AG04449 (cell line): ENCODE data around the gene GADD45G.

Experiments used
- CTCF ChIA-PET: fragments of 350-600 bp; formaldehyde crosslinking; extraction: SDS; loops from one replicate; lab custom pipeline; 2021; ENCODE audit warnings: antibody characterized with exemption; lab: Yijun Ruan, JAX
- POLR2A ChIA-PET: fragments of 400-600, 350-600 bp; formaldehyde crosslinking; extraction: SDS; loops from one replicate; lab custom pipeline; 2020; ENCODE audit warnings: antibody characterized with exemption, inconsistent platforms; lab: Yijun Ruan, JAX
- DNase-seq: peaks from one replicate; pipeline ENCODE4 v3.0.0-alpha.2; 2010; ENCODE audit warnings: low read depth, low spot score
- H3K4me3 ChIP-seq: 2 replicates; pipeline ENCODE4 v1.5.1; 2011; ENCODE audit warnings: low read depth, mild to moderate bottlenecking, control low read depth, low read length
- CTCF ChIP-seq: IDR thresholded peaks from one replicate; pipeline ENCODE4 v1.5.1; 2011; ENCODE audit warnings: mild to moderate bottlenecking, moderate library complexity, low read length, control low read depth, inconsistent platforms; ENCODE audit not compliant: insufficient read depth; ENCODE audit errors: missing control alignments

GADD45G gene

GRCh38 chr9:89622933-89623861 is 18.4 kb downstream of the GADD45G start:
- ChIA-PET POLR2A (no interaction called here), CTCF (interaction anchor here (0.8 kb wide), 1 partner anchor 21 kb away, joined by 3 read pairs; no protein-coding TSS in a partner anchor)

GRCh38 chr9:89623925-89624420 is 19.2 kb downstream of the GADD45G start:
- no peak for TF ChIP-seq CTCF
- POLR2A ChIA-PET, result no interaction called here
- CTCF ChIA-PET, result interaction anchor here (0.8 kb wide), 1 partner anchor 22 kb away, joined by 3 read pairs; no protein-coding TSS in a partner anchor
- H3K4me3 ChIP-seq, result no peak overlapping the region
- DNase-seq, result no peak

More at GRCh38 chr9:89622933-89623861, 18.4 kb downstream of the GADD45G start:
- no peak for DNase-seq
- H3K4me3 ChIP-seq, result no peak overlapping the region
- no peak for TF ChIP-seq CTCF

- DNase-seq, result no peak
- ChIA-PET CTCF (no interaction called here), POLR2A (no interaction called here)
- no peak for TF ChIP-seq CTCF
- H3K4me3 ChIP-seq, result no peak overlapping the region
Measured at GRCh38 chr9:89625721-89626687, 21.2 kb downstream of the GADD45G start.

- TF ChIP-seq CTCF, result no peak
- no peak overlapping the region for H3K4me3 ChIP-seq
- ChIA-PET POLR2A (no interaction called here), CTCF (no interaction called here)
- no peak for DNase-seq
Measured at GRCh38 chr9:89626741-89627265, 22.0 kb downstream of the GADD45G start.

- no peak for TF ChIP-seq CTCF
Measured at GRCh38 chr9:89628601-89629000, 23.8 kb downstream of the GADD45G start.

More at GRCh38 chr9:89628601-89629000, 23.8 kb downstream of the GADD45G start:
- H3K4me3 ChIP-seq, result no peak overlapping the region
- ChIA-PET POLR2A (no interaction called here), CTCF (no interaction called here)
- DNase-seq, result no peak
